ENCODE measurements around the gene ADGRB3. TPM values are rescaled to one million over a fixed set of nuclear protein-coding genes. Genes with fewer than 3 reads are reported as not detected.

Gene ADGRB3
- total RNA-seq, 1 donor from 2014 or later = 1.5 TPM

- no peaks in the 10 kb centered on the region for H3K4me1 Mint-ChIP-seq
- H2AFZ ChIP-seq (replicated peaks) = no peak overlapping the region
Observed at GRCh38 chr6:69044534-69044933, 409.5 kb downstream of the ADGRB3 start.

GRCh38 chr6:69059413-69059812, 424.3 kb downstream of the ADGRB3 start:
- Mint-ChIP-seq H3K4me3 (no peak overlapping the region), H3K4me1 (no peaks in the 10 kb centered on the region), H3K27ac (no peak overlapping the region), H3K36me3 (no peaks in the 10 kb centered on the region), H3K27me3 (ENCODE audit: insufficient read depth, low read depth) (no peaks in the 10 kb centered on the region), H3K9me3 (no peaks in the 10 kb centered on the region)
- no peak overlapping the region for H3K4me3 ChIP-seq
- no peaks in the 10 kb centered on the region for H3K9me3 ChIP-seq (ENCODE audit: low read depth)
- no peaks in the 10 kb centered on the region for H3K36me3 ChIP-seq
- H3K27me3 ChIP-seq = no peaks in the 10 kb centered on the region
- H4K20me1 ChIP-seq (ENCODE audit: low read depth) = no peaks in the 10 kb centered on the region
- no peak overlapping the region for H3K27ac ChIP-seq
- no peak for DNase-seq (ENCODE audit: low spot score)
- no peak overlapping the region for H2AFZ ChIP-seq (replicated peaks)
- H3K9ac ChIP-seq = no peak overlapping the region
- no peaks in the 10 kb centered on the region for H3K4me1 ChIP-seq
- no peak overlapping the region for H3K4me2 ChIP-seq
- no peaks in the 10 kb centered on the region for H3K79me2 ChIP-seq (ENCODE audit: low read depth)
- TF ChIP-seq, protein P1, sequence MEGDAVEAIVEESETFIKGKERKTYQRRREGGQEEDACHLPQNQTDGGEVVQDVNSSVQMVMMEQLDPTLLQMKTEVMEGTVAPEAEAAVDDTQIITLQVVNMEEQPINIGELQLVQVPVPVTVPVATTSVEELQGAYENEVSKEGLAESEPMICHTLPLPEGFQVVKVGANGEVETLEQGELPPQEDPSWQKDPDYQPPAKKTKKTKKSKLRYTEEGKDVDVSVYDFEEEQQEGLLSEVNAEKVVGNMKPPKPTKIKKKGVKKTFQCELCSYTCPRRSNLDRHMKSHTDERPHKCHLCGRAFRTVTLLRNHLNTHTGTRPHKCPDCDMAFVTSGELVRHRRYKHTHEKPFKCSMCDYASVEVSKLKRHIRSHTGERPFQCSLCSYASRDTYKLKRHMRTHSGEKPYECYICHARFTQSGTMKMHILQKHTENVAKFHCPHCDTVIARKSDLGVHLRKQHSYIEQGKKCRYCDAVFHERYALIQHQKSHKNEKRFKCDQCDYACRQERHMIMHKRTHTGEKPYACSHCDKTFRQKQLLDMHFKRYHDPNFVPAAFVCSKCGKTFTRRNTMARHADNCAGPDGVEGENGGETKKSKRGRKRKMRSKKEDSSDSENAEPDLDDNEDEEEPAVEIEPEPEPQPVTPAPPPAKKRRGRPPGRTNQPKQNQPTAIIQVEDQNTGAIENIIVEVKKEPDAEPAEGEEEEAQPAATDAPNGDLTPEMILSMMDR (IDR thresholded peaks at IDR 0.05) = no peak
- TF ChIP-seq EZH2 (IDR thresholded peaks at IDR 0.05) = no peak
- no peak for TF ChIP-seq EZH2phosphoT487 (IDR thresholded peaks at IDR 0.05)
- no peaks in the 10 kb centered on the region for H3F3A ChIP-seq (ENCODE audit: low read depth)

More at GRCh38 chr6:69044534-69044933, 409.5 kb downstream of the ADGRB3 start:
- H3K4me3 Mint-ChIP-seq = no peak overlapping the region
- Histone ChIP-seq H3K9ac (no peak overlapping the region), H3K4me2 (no peak overlapping the region), H3K79me2 (ENCODE audit: low read depth) (no peaks in the 10 kb centered on the region), H4K20me1 (ENCODE audit: low read depth) (no peaks in the 10 kb centered on the region), H3K4me3 (no peak overlapping the region), H3K36me3 (no peaks in the 10 kb centered on the region), H3K9me3 (ENCODE audit: low read depth) (no peaks in the 10 kb centered on the region), H3K4me1 (no peaks in the 10 kb centered on the region), H3K27me3 (no peaks in the 10 kb centered on the region), H3K27ac (no peak overlapping the region), H3F3A (ENCODE audit: low read depth) (no peaks in the 10 kb centered on the region)
- DNase-seq (ENCODE audit: low spot score) = no peak
- no peaks in the 10 kb centered on the region for H3K9me3 Mint-ChIP-seq
- H3K27ac Mint-ChIP-seq = no peak overlapping the region
- H3K36me3 Mint-ChIP-seq = no peaks in the 10 kb centered on the region
- TF ChIP-seq EZH2phosphoT487 (IDR thresholded peaks at IDR 0.05) (no peak), EZH2 (IDR thresholded peaks at IDR 0.05) (no peak)
- TF ChIP-seq, protein P1 (IDR thresholded peaks at IDR 0.05) = no peak
- no peaks in the 10 kb centered on the region for H3K27me3 Mint-ChIP-seq (ENCODE audit: insufficient read depth, low read depth)

DNA sequence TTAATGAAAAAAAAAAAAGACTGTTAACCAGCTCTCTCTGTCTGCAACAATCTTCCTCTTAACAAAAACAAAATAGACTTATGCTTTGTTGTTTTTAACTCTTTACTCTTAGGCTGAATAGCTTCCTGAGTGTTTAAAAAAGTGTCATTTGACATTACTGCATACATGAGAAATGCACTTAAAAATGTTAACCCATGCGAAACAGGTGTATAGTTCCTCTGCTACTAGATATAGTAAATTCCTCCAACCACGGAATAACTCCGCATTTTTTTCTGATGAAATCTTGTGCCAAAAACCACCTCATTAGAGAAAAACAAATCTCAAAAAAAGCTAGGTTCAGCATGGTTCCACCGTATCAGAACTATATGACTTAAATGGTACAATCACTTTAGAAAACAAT, 426.0 kb downstream of the ADGRB3 start:
- H3F3A ChIP-seq (ENCODE audit: low read depth) = no peaks in the 10 kb centered on the region
- H3K79me2 ChIP-seq (ENCODE audit: low read depth) = no peaks in the 10 kb centered on the region
- H2AFZ ChIP-seq (replicated peaks) = no peak overlapping the region
- H3K4me3 Mint-ChIP-seq = no peak overlapping the region
- no peak overlapping the region for H3K4me3 ChIP-seq
- no peaks in the 10 kb centered on the region for H3K27me3 Mint-ChIP-seq (ENCODE audit: insufficient read depth, low read depth)
- no peak overlapping the region for H3K27ac ChIP-seq
- H3K9me3 ChIP-seq (ENCODE audit: low read depth) = no peaks in the 10 kb centered on the region
- no peak overlapping the region for H3K9ac ChIP-seq
- no peaks in the 10 kb centered on the region for H3K4me1 Mint-ChIP-seq
- H3K36me3 Mint-ChIP-seq = no peaks in the 10 kb centered on the region
- H4K20me1 ChIP-seq (ENCODE audit: low read depth) = no peaks in the 10 kb centered on the region
- no peak for TF ChIP-seq EZH2 (IDR thresholded peaks at IDR 0.05)
- TF ChIP-seq EZH2phosphoT487 (IDR thresholded peaks at IDR 0.05) = no peak
- TF ChIP-seq, protein P1 (IDR thresholded peaks at IDR 0.05) = no peak
- no peak for DNase-seq (ENCODE audit: low spot score)
- H3K36me3 ChIP-seq = no peaks in the 10 kb centered on the region
- H3K4me1 ChIP-seq = no peaks in the 10 kb centered on the region
- H3K27me3 ChIP-seq = no peaks in the 10 kb centered on the region
- H3K27ac Mint-ChIP-seq = no peak overlapping the region
- H3K4me2 ChIP-seq = no peak overlapping the region
- H3K9me3 Mint-ChIP-seq = no peaks in the 10 kb centered on the region

Measured in neural progenitor cell (in vitro differentiated cells).